ENCODE data around the gene DNAJB13. TPM values are rescaled to one million over a fixed set of nuclear protein-coding genes. Genes with fewer than 3 reads are reported as not detected.

Gene DNAJB13
- polyA plus RNA-seq, 1 of the 3 experiments (the other 2 are of a cell fraction), result 0.51 TPM

DNA sequence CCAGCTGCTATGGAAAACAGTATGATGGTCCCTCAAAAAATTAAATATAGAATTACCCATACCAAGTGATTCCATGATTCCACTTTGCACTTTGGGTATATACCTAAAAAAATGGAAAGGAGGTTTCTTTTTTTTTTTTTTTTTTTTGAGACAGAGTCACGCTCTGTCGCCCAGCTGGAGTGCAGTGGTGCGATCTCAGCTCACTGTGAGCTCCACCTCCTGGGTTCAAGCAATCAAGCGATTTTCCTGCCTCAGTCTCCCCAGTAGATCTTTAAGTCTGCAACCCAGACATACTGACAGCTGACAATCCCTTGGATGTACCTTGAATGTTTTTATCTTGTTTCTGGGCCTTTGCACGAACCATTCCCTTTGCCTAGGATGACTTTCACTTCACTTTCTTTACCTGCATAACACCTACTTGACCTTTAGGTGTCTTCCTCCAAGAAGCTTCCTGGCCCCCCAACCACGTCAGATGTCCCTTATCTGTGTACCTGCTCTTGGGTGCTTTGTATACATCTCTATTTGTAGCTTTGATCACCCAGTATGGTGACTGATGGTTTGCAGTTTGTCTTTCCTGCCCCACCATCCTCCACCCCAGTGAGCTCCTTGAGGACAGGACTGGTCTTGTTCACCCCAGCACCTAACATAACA lies 46.4 kb downstream of the DNAJB13 start:
- Histone ChIP-seq H3K4me1 (ENCODE audit: control insufficient read depth in 1 of 2, insufficient read depth in 2 of 2, low read depth in 1 of 2, low read length in 1 of 2) (no peaks in the 10 kb centered on the region), H3K27ac (ENCODE audit: low read depth in 2 of 2, low read length in 1 of 2) (no peak overlapping the region), H4K20me1 (ENCODE audit: insufficient read depth) (no peaks in the 10 kb centered on the region), H2AFZ (ENCODE audit: low read depth) (no peak overlapping the region), H3K36me3 (replicated peaks in 1 of 2; ENCODE audit: control insufficient read depth in 1 of 2, insufficient read depth in 2 of 2, low read length in 1 of 2) (peaks cover 0 to 2% of the 10 kb centered on the region in 2 experiments), H3F3A (replicated peaks; ENCODE audit: insufficient read depth) (peaks cover 4% of the 10 kb centered on the region), H3K9me3 (no peaks in the 10 kb centered on the region), H3K4me2 (no peak overlapping the region), H3K9ac (no peak overlapping the region), H3K27me3 (ENCODE audit: insufficient read depth) (no peaks in the 10 kb centered on the region), H3K79me2 (ENCODE audit: insufficient read depth) (no peaks in the 10 kb centered on the region), H3K4me3 (ENCODE audit: low read depth in 2 of 2, low read length in 1 of 2) (no peak overlapping the region), H3K9me2 (no peaks in the 10 kb centered on the region)
- no peak for DNase-seq
- ChIA-PET CTCF (interaction anchor here (1.1 kb wide), 2 partner anchors 9 to 33 kb away, joined by 3 to 4 read pairs; no protein-coding TSS in a partner anchor), POLR2A (interaction anchor here (0.7 kb wide), 1 partner anchor 84 kb away, joined by 3 read pairs; no protein-coding TSS in a partner anchor)
- TF ChIP-seq NRF1 (IDR thresholded peaks at IDR 0.05; ENCODE audit: low read depth, low read length), result no peak
- no peak for TF ChIP-seq RFX5 (IDR thresholded peaks at IDR 0.05; ENCODE audit: low read length)
- TF ChIP-seq SIN3A (IDR thresholded peaks at IDR 0.05; ENCODE audit: borderline replicate concordance, low read depth, low read length), result no peak
- TF ChIP-seq TCF12 (IDR thresholded peaks at IDR 0.05), result no peak
- TF ChIP-seq NFIC (IDR thresholded peaks at IDR 0.05; ENCODE audit: borderline replicate concordance), result no peak
- no peak for TF ChIP-seq RAD21 (IDR thresholded peaks at IDR 0.05; ENCODE audit: low read length)
- no peak for TF ChIP-seq ELF1 (IDR thresholded peaks at IDR 0.05)
- TF ChIP-seq SMC3 (IDR thresholded peaks at IDR 0.05; ENCODE audit: low read depth, low read length), result no peak
- 76% methylated on average over 6 of the region's 6 CpGs for whole genome bisulfite sequencing (ENCODE audit: low lambda C conversion rate)

GRCh38 chr11:73998846-73999575 lies 48.2 kb downstream of the DNAJB13 start:
- WGBS (ENCODE audit: low lambda C conversion rate), result 91% methylated on average over 13 of the region's 13 CpGs
- POLR2A ChIA-PET, result no interaction called here
- Histone ChIP-seq H3K27ac (ENCODE audit: low read depth in 2 of 2, low read length in 1 of 2) (no peak overlapping the region), H3K4me2 (no peak overlapping the region), H3K79me2 (ENCODE audit: insufficient read depth) (no peaks in the 10 kb centered on the region), H3K9ac (no peak overlapping the region), H4K20me1 (ENCODE audit: insufficient read depth) (no peaks in the 10 kb centered on the region), H3K36me3 (replicated peaks in 1 of 2; ENCODE audit: control insufficient read depth in 1 of 2, insufficient read depth in 2 of 2, low read length in 1 of 2) (peaks cover 0 to 12% of the 10 kb centered on the region in 2 experiments), H3K4me3 (ENCODE audit: low read depth in 2 of 2, low read length in 1 of 2) (no peak overlapping the region), H2AFZ (ENCODE audit: low read depth) (no peak overlapping the region), H3K9me3 (no peaks in the 10 kb centered on the region), H3K27me3 (ENCODE audit: insufficient read depth) (no peaks in the 10 kb centered on the region), H3K4me1 (ENCODE audit: control insufficient read depth in 1 of 2, insufficient read depth in 2 of 2, low read depth in 1 of 2, low read length in 1 of 2) (no peaks in the 10 kb centered on the region), H3F3A (replicated peaks; ENCODE audit: insufficient read depth) (peaks cover 4% of the 10 kb centered on the region), H3K9me2 (no peaks in the 10 kb centered on the region)
- DNase-seq, result no peak
- TF ChIP-seq SMC3 (IDR thresholded peaks at IDR 0.05; ENCODE audit: low read depth, low read length) (no peak), RAD21 (IDR thresholded peaks at IDR 0.05; ENCODE audit: low read length) (no peak), USF1 (IDR thresholded peaks at IDR 0.05; ENCODE audit: borderline replicate concordance, low read depth) (no peak), MEF2A (IDR thresholded peaks at IDR 0.05; ENCODE audit: borderline replicate concordance, low read depth) (no peak), REST (IDR thresholded peaks at IDR 0.05; ENCODE audit: low read depth, low read length) (no peak), MXI1 (IDR thresholded peaks at IDR 0.05; ENCODE audit: low read depth, low read length) (no peak), TEAD4 (IDR thresholded peaks at IDR 0.05; ENCODE audit: borderline replicate concordance, insufficient read depth) (no peak), RFX5 (IDR thresholded peaks at IDR 0.05; ENCODE audit: low read length) (no peak), FOXJ3 (CRISPR knock-in tag; IDR thresholded peaks at IDR 0.05) (no peak)
- CTCF ChIA-PET, result no interaction called here
